ENCODE data around the gene PRELID1.
"Not testable (repeated sequence)": the region's sequence is repeated elsewhere in the genome, so short reads cannot be mapped to it uniquely, and the experiment has no call there.

PRELID1 gene

GRCh38 chr5:177302354-177303110 lies 1.1 kb upstream of the PRELID1 start:
- ATAC-seq (ENCODE audit: low read depth) (no peak), DNase-seq (ENCODE audit: low spot score) (no peak)
- Histone ChIP-seq H3K27ac (ENCODE audit: poor library complexity, severe bottlenecking) (peak overlapping the region; percentile 75), H3K27me3 (ENCODE audit: insufficient read depth, poor library complexity, severe bottlenecking) (no peaks in the 10 kb centered on the region), H3K4me1 (ENCODE audit: insufficient read depth, poor library complexity, severe bottlenecking) (peaks cover 28% of the 10 kb centered on the region), H3K4me3 (ENCODE audit: severe bottlenecking) (peak overlapping the region; percentile 83), H3K36me3 (ENCODE audit: low read depth) (peaks cover 39% of the 10 kb centered on the region), H3K9me3 (ENCODE audit: severe bottlenecking) (no peaks in the 10 kb centered on the region)
- TF ChIP-seq CTCF (IDR thresholded peaks at IDR 0.05; ENCODE audit: poor library complexity, severe bottlenecking), result no peak

- Histone ChIP-seq H3K4me1 (ENCODE audit: insufficient read depth, poor library complexity, severe bottlenecking) (peaks cover 28% of the 10 kb centered on the region), H3K27ac (ENCODE audit: poor library complexity, severe bottlenecking) (peak overlapping the region; percentile 75), H3K27me3 (ENCODE audit: insufficient read depth, poor library complexity, severe bottlenecking) (no peaks in the 10 kb centered on the region), H3K9me3 (ENCODE audit: severe bottlenecking) (no peaks in the 10 kb centered on the region), H3K36me3 (ENCODE audit: low read depth) (peaks cover 35% of the 10 kb centered on the region), H3K4me3 (ENCODE audit: severe bottlenecking) (peak overlapping the region; percentile 83)
- no peak for DNase-seq (ENCODE audit: low spot score)
- no peak for ATAC-seq (ENCODE audit: low read depth)
- TF ChIP-seq CTCF (IDR thresholded peaks at IDR 0.05; ENCODE audit: poor library complexity, severe bottlenecking), result no peak
Observed at GRCh38 chr5:177303925-177304391, 359 bp downstream of the PRELID1 start.

- Histone ChIP-seq H3K27ac (ENCODE audit: poor library complexity, severe bottlenecking) (peak overlapping the region; percentile 75), H3K9me3 (ENCODE audit: severe bottlenecking) (no peaks in the 10 kb centered on the region), H3K36me3 (ENCODE audit: low read depth) (peaks cover 41% of the 10 kb centered on the region), H3K27me3 (ENCODE audit: insufficient read depth, poor library complexity, severe bottlenecking) (no peaks in the 10 kb centered on the region), H3K4me3 (ENCODE audit: severe bottlenecking) (peak overlapping the region; percentile 83), H3K4me1 (ENCODE audit: insufficient read depth, poor library complexity, severe bottlenecking) (peaks cover 28% of the 10 kb centered on the region)
- DNase-seq (ENCODE audit: low spot score) (no peak), ATAC-seq (ENCODE audit: low read depth) (no peak)
- no peak for TF ChIP-seq CTCF (IDR thresholded peaks at IDR 0.05; ENCODE audit: poor library complexity, severe bottlenecking)
Observed at GRCh38 chr5:177304392-177305119, 957 bp downstream of the PRELID1 start.

GRCh38 chr5:177306103-177306640 lies 2.6 kb downstream of the PRELID1 start:
- H3K27me3 ChIP-seq (ENCODE audit: insufficient read depth, poor library complexity, severe bottlenecking); H3K9me3 ChIP-seq (ENCODE audit: severe bottlenecking); ATAC-seq (ENCODE audit: low read depth); DNase-seq (ENCODE audit: low spot score); H3K4me3 ChIP-seq (ENCODE audit: severe bottlenecking): not testable (repeated sequence)
- Histone ChIP-seq H3K36me3 (ENCODE audit: low read depth) (peaks cover 43% of the 10 kb centered on the region), H3K27ac (ENCODE audit: poor library complexity, severe bottlenecking) (peak overlapping the region; percentile 75), H3K4me1 (ENCODE audit: insufficient read depth, poor library complexity, severe bottlenecking) (peaks cover 16% of the 10 kb centered on the region)

GRCh38 chr5:177306674-177307543 lies 3.3 kb downstream of the PRELID1 start:
- Histone ChIP-seq H3K27ac (ENCODE audit: poor library complexity, severe bottlenecking) (no peak overlapping the region), H3K4me3 (ENCODE audit: severe bottlenecking) (no peak overlapping the region), H3K9me3 (ENCODE audit: severe bottlenecking) (no peaks in the 10 kb centered on the region), H3K4me1 (ENCODE audit: insufficient read depth, poor library complexity, severe bottlenecking) (peaks cover 9% of the 10 kb centered on the region), H3K36me3 (ENCODE audit: low read depth) (peaks cover 43% of the 10 kb centered on the region), H3K27me3 (ENCODE audit: insufficient read depth, poor library complexity, severe bottlenecking) (no peaks in the 10 kb centered on the region)
- TF ChIP-seq CTCF (IDR thresholded peaks at IDR 0.05; ENCODE audit: poor library complexity, severe bottlenecking), result no peak
- DNase-seq (ENCODE audit: low spot score), result no peak
- no peak for ATAC-seq (ENCODE audit: low read depth)
